Measurements from ENCODE around the gene CTBS. TPM values are rescaled to one million over a fixed set of nuclear protein-coding genes. Genes with fewer than 3 reads are reported as not detected.

Gene CTBS
- total and polyA plus RNA-seq, 2 of the 8 experiments (the other 6 are each of a cell fraction or from before 2014, with no cell fraction given) = 3.3 to 4.1 TPM

GRCh38 chr1:84505493-84506001 lies 68.7 kb downstream of the CTBS start (continued):
- TF ChIP-seq SIN3A (conservative IDR thresholded peaks at IDR 0.05 in 1 of 2, IDR thresholded peaks at IDR 0.05 in 1 of 2; ENCODE audit: low read depth in 1 of 2, low read length in 2 of 2) (no peak; a peak in 1 of 4 replicates), ZNF274 (IDR thresholded peaks at IDR 0.05; ENCODE audit: borderline replicate concordance, extremely low read depth, low read length) (no peak), YY1 (IDR thresholded peaks at IDR 0.05; ENCODE audit: low read depth, low read length) (peak; percentile 31; the same call in 1 of the 2 replicates), SRF (IDR thresholded peaks at IDR 0.05; ENCODE audit: low read depth, low read length) (no peak), SUZ12 (IDR thresholded peaks at IDR 0.05; ENCODE audit: low read length) (no peak), BRCA1 (IDR thresholded peaks at IDR 0.05; ENCODE audit: low read depth, low read length) (no peak), HDAC2 (IDR thresholded peaks at IDR 0.05; ENCODE audit: borderline replicate concordance in 1 of 2, low read depth in 2 of 2, low read length in 2 of 2) (no peak), TEAD4 (IDR thresholded peaks at IDR 0.05; ENCODE audit: low read depth, low read length) (peak; percentile 10; the same call in 1 of the 2 replicates), CBX5 (IDR thresholded peaks at IDR 0.05; ENCODE audit: low read depth, low read length) (no peak), TAF7 (optimal IDR thresholded peaks at IDR 0.05; ENCODE audit: borderline replicate concordance, low read depth, low read length) (no peak), SP2 (IDR thresholded peaks at IDR 0.05; ENCODE audit: low read length) (no peak), SIRT6 (IDR thresholded peaks at IDR 0.05; ENCODE audit: low read length) (no peak), POLR2AphosphoS5 (IDR thresholded peaks at IDR 0.05; ENCODE audit: low read depth, low read length) (no peak), CHD1 (IDR thresholded peaks at IDR 0.05; ENCODE audit: low read depth, low read length) (no peak), RBBP5 (IDR thresholded peaks at IDR 0.05; ENCODE audit: borderline replicate concordance, low read depth, low read length) (no peak), SP1 (IDR thresholded peaks at IDR 0.05; ENCODE audit: low read depth, low read length) (no peak), NANOG (IDR thresholded peaks at IDR 0.05; ENCODE audit: insufficient read depth, low read depth, low read length, poor library complexity, severe bottlenecking) (no peak), KDM4A (IDR thresholded peaks at IDR 0.05; ENCODE audit: low read depth, low read length, severe bottlenecking) (peak; percentile 77), CTBP2 (IDR thresholded peaks at IDR 0.05; ENCODE audit: borderline replicate concordance, insufficient read depth, insufficient read length, low read length) (no peak), RNF2 (IDR thresholded peaks at IDR 0.05; ENCODE audit: borderline replicate concordance, low read depth, low read length, missing control alignments, poor library complexity, severe bottlenecking) (no peak), SAP30 (IDR thresholded peaks at IDR 0.05; ENCODE audit: insufficient read depth, insufficient replicate concordance, low read length) (peak; percentile 65)
- TF ChIP-seq, protein P1, sequence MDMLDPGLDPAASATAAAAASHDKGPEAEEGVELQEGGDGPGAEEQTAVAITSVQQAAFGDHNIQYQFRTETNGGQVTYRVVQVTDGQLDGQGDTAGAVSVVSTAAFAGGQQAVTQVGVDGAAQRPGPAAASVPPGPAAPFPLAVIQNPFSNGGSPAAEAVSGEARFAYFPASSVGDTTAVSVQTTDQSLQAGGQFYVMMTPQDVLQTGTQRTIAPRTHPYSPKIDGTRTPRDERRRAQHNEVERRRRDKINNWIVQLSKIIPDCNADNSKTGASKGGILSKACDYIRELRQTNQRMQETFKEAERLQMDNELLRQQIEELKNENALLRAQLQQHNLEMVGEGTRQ (IDR thresholded peaks at IDR 0.05; ENCODE audit: low read length) = no peak
- TF ChIP-seq, protein P2, sequence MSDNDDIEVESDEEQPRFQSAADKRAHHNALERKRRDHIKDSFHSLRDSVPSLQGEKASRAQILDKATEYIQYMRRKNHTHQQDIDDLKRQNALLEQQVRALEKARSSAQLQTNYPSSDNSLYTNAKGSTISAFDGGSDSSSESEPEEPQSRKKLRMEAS (IDR thresholded peaks at IDR 0.05) = peak; percentile 59

Data from H1 (cell line).